DOHH2 (cell line): ENCODE data around the gene YPEL5.

Source experiments
- H3F3A ChIP-seq: fragments of 200-600 bp; sonication (generic), shearing (Covaris generic); 2 replicates; pipeline ENCODE4 v1.6.0; 2016; ENCODE audit warnings: antibody characterized with exemption, mild to moderate bottlenecking; ENCODE audit not compliant: control insufficient read depth, insufficient read depth
- H3K27ac ChIP-seq: fragments of 200-600 bp; sonication (generic); 2 replicates; pipeline ENCODE4 v1.5.1; 2014; ENCODE audit warnings: low read depth, mild to moderate bottlenecking, low read length, moderate library complexity
- H3K27me3 ChIP-seq: fragments of 200-600 bp; sonication (generic); 2 replicates; pipeline ENCODE4 v1.6.1; 2014; ENCODE audit warnings: mild to moderate bottlenecking, low read length, mixed read lengths; ENCODE audit not compliant: control insufficient read depth
- H3K36me3 ChIP-seq: fragments of 200-600 bp; sonication (generic); 2 replicates; pipeline ENCODE4 v1.6.1; 2014; ENCODE audit warnings: mild to moderate bottlenecking, low read length, moderate library complexity, mixed read lengths; ENCODE audit not compliant: control insufficient read depth
- H3K4me1 ChIP-seq: fragments of 200-600 bp; sonication (generic); 2 replicates; pipeline ENCODE4 v1.6.1; 2014; ENCODE audit warnings: mild to moderate bottlenecking, low read length, mixed read lengths; ENCODE audit not compliant: control insufficient read depth
- H3K4me2 ChIP-seq: fragments of 200-600 bp; sonication (generic); 2 replicates; pipeline ENCODE4 v1.6.0; 2014; ENCODE audit warnings: mild to moderate bottlenecking, low read length, moderate library complexity
- H3K4me3 ChIP-seq: fragments of 200-600 bp; sonication (generic); 2 replicates; pipeline ENCODE4 v1.5.1; 2014; ENCODE audit warnings: mild to moderate bottlenecking, low read length, mixed read lengths
- H3K79me2 ChIP-seq: fragments of 200-600 bp; sonication (generic); 2 replicates; pipeline ENCODE4 v1.6.1; 2014; ENCODE audit warnings: mild to moderate bottlenecking, low read length, mixed read lengths; ENCODE audit not compliant: control insufficient read depth
- H3K9me2 ChIP-seq: fragments of 200-600 bp; sonication (generic); replicated peaks from 2 replicates; pipeline ENCODE4 v1.6.1; 2014; ENCODE audit warnings: mild to moderate bottlenecking, low read length, mixed read lengths; ENCODE audit not compliant: control insufficient read depth
- H3K9me3 ChIP-seq: fragments of 200-600 bp; sonication (generic); 2 replicates; pipeline ENCODE4 v1.6.1; 2014; ENCODE audit warnings: antibody characterized with exemption, low read length, mixed read lengths; ENCODE audit not compliant: control insufficient read depth, insufficient read depth
- H4K20me1 ChIP-seq: fragments of 200-600 bp; sonication (generic); 2 replicates; pipeline ENCODE4 v1.6.0; 2014; ENCODE audit warnings: low read depth, mild to moderate bottlenecking, antibody characterized with exemption, low read length, moderate library complexity; ENCODE audit not compliant: control insufficient read depth, insufficient read depth
- CTCF ChIP-seq: fragments of 200-600 bp; sonication (generic); IDR thresholded peaks from one replicate; pipeline ENCODE4 v1.5.1; 2014; ENCODE audit warnings: antibody characterized with exemption, mild to moderate bottlenecking, low read depth, low read length; ENCODE audit not compliant: poor library complexity, severe bottlenecking
- EZH2phosphoT487 ChIP-seq: fragments of 200-600 bp; sonication (generic); IDR thresholded peaks from 2 replicates; pipeline ENCODE4 v1.6.1; 2017; ENCODE audit warnings: borderline replicate concordance, mild to moderate bottlenecking, antibody characterized with exemption, low read length, moderate library complexity, mixed read lengths

YPEL5 gene

GRCh38 chr2:30148850-30149249 lies 2.0 kb downstream of the YPEL5 start:
- Histone ChIP-seq H3F3A (peaks cover 16% of the 10 kb centered on the region), H3K27me3 (no peaks in the 10 kb centered on the region), H3K9me3 (no peaks in the 10 kb centered on the region), H3K36me3 (peaks cover 10% of the 10 kb centered on the region), H3K4me3 (peak overlapping the region; percentile 78), H3K79me2 (peaks cover 11% of the 10 kb centered on the region), H3K27ac (peak overlapping the region; percentile 69), H3K9me2 (no peaks in the 10 kb centered on the region), H4K20me1 (no peaks in the 10 kb centered on the region), H3K4me1 (peaks cover 43% of the 10 kb centered on the region), H3K4me2 (peak overlapping the region; percentile 86)
- TF ChIP-seq CTCF (no peak), EZH2phosphoT487 (no peak)

- TF ChIP-seq CTCF (no peak), EZH2phosphoT487 (no peak)
- peaks cover 16% of the 10 kb centered on the region for H3F3A ChIP-seq
- H4K20me1 ChIP-seq = no peaks in the 10 kb centered on the region
- peaks cover 43% of the 10 kb centered on the region for H3K4me1 ChIP-seq
- H3K9me2 ChIP-seq = no peaks in the 10 kb centered on the region
- H3K9me3 ChIP-seq = no peaks in the 10 kb centered on the region
- no peaks in the 10 kb centered on the region for H3K27me3 ChIP-seq
- peak overlapping the region; percentile 78 for H3K4me3 ChIP-seq
- peaks cover 11% of the 10 kb centered on the region for H3K79me2 ChIP-seq
- peaks cover 10% of the 10 kb centered on the region for H3K36me3 ChIP-seq
- peak overlapping the region; percentile 69 for H3K27ac ChIP-seq
- H3K4me2 ChIP-seq = peak overlapping the region; percentile 86
Measured at GRCh38 chr2:30149513-30149912, 2.7 kb downstream of the YPEL5 start.

GRCh38 chr2:30149976-30150375 lies 3.2 kb downstream of the YPEL5 start:
- Histone ChIP-seq H3K27ac (peak overlapping the region; percentile 69; the same call in 1 of the 2 replicates), H3K9me3 (no peaks in the 10 kb centered on the region), H3K36me3 (peaks cover 10% of the 10 kb centered on the region), H3K4me2 (peak overlapping the region; percentile 86), H3K9me2 (no peaks in the 10 kb centered on the region), H3K4me3 (peak overlapping the region; percentile 78), H3K4me1 (peaks cover 43% of the 10 kb centered on the region), H3K79me2 (peaks cover 11% of the 10 kb centered on the region), H3K27me3 (no peaks in the 10 kb centered on the region), H4K20me1 (no peaks in the 10 kb centered on the region), H3F3A (peaks cover 16% of the 10 kb centered on the region)
- TF ChIP-seq CTCF (no peak), EZH2phosphoT487 (no peak)
